ENCODE measurements around the gene TSGA10IP. TPM values are rescaled to one million over a fixed set of nuclear protein-coding genes. Genes with fewer than 3 reads are reported as not detected.

The TSGA10IP gene
- total RNA-seq, 1 experiment from 2014 or later = 3.4 TPM

GRCh38 chr11:65982824-65983588, 37.7 kb downstream of the TSGA10IP start:
- H3K36me3 Mint-ChIP-seq = peaks cover 7% of the 10 kb centered on the region; the same call in 1 of the 2 replicates
- no peaks in the 10 kb centered on the region for H3K4me1 Mint-ChIP-seq
- H3K4me3 Mint-ChIP-seq = no peak overlapping the region
- H3K27ac Mint-ChIP-seq = no peak overlapping the region
- H3K9me3 Mint-ChIP-seq = no peaks in the 10 kb centered on the region
- POLR2A ChIA-PET = no interaction called here
- TF ChIP-seq ZNF425 (CRISPR knock-in tag; conservative IDR thresholded peaks at IDR 0.05) = no peak
- CTCF ChIA-PET = interaction anchor here (0.9 kb wide), 1 partner anchor 203 kb away, joined by 4 read pairs; no protein-coding TSS in a partner anchor
- H3K27me3 Mint-ChIP-seq (ENCODE audit: low read depth) = no peaks in the 10 kb centered on the region
- ATAC-seq (no peak), DNase-seq (ENCODE audit: low spot score) (no peak)

GRCh38 chr11:65983589-65983987, 38.3 kb downstream of the TSGA10IP start:
- Mint-ChIP-seq H3K4me3 (no peak overlapping the region), H3K4me1 (no peaks in the 10 kb centered on the region), H3K9me3 (no peaks in the 10 kb centered on the region), H3K27me3 (ENCODE audit: low read depth) (no peaks in the 10 kb centered on the region), H3K36me3 (peaks cover 7% of the 10 kb centered on the region; the same call in 1 of the 2 replicates), H3K27ac (no peak overlapping the region)
- ChIA-PET POLR2A (no interaction called here), CTCF (no interaction called here)
- DNase-seq (ENCODE audit: low spot score) = no peak
- TF ChIP-seq E2F5 (CRISPR knock-in tag; IDR thresholded peaks at IDR 0.05) = no peak
- no peak for TF ChIP-seq CTCF (IDR thresholded peaks at IDR 0.05)
- TF ChIP-seq ZNF512 (CRISPR knock-in tag; IDR thresholded peaks at IDR 0.05; ENCODE audit: borderline replicate concordance) = no peak
- no peak for TF ChIP-seq KAT7 (CRISPR knock-in tag; IDR thresholded peaks at IDR 0.05; ENCODE audit: borderline replicate concordance)
- no peak for TF ChIP-seq NFYB (CRISPR knock-in tag; conservative IDR thresholded peaks at IDR 0.05; ENCODE audit: low read depth)
- no peak for TF ChIP-seq ZNF281 (CRISPR knock-in tag; IDR thresholded peaks at IDR 0.05)
- no peak for ATAC-seq

GRCh38 chr11:65987336-65987735, 42.1 kb downstream of the TSGA10IP start:
- ATAC-seq (no peak), DNase-seq (ENCODE audit: low spot score) (no peak)
- Mint-ChIP-seq H3K27me3 (ENCODE audit: low read depth) (no peaks in the 10 kb centered on the region), H3K4me1 (no peaks in the 10 kb centered on the region), H3K4me3 (no peak overlapping the region), H3K9me3 (no peaks in the 10 kb centered on the region), H3K27ac (no peak overlapping the region), H3K36me3 (no peaks in the 10 kb centered on the region)
- POLR2A ChIA-PET = no interaction called here
- CTCF ChIA-PET = interaction anchor here (0.5 kb wide), 1 partner anchor 13 kb away, joined by 3 read pairs; no protein-coding TSS in a partner anchor
- TF ChIP-seq JUN (CRISPR knock-in tag; IDR thresholded peaks at IDR 0.05) (no peak), ZNF121 (CRISPR knock-in tag; IDR thresholded peaks at IDR 0.05) (no peak), ZNF425 (CRISPR knock-in tag; conservative IDR thresholded peaks at IDR 0.05) (no peak), CREM (CRISPR knock-in tag; IDR thresholded peaks at IDR 0.05) (no peak), ZNF396 (CRISPR knock-in tag; IDR thresholded peaks at IDR 0.05; ENCODE audit: borderline replicate concordance) (no peak), ZNF263 (CRISPR knock-in tag; IDR thresholded peaks at IDR 0.05; ENCODE audit: low read depth) (no peak), GTF2I (CRISPR knock-in tag; conservative IDR thresholded peaks at IDR 0.05) (no peak), ELF4 (CRISPR knock-in tag; IDR thresholded peaks at IDR 0.05; ENCODE audit: low read depth) (no peak)
